Testis (tissue), 2 donors: ENCODE measurements around the gene IL1RAPL1.

Experiments used
- POLR2A ChIP-seq: fragments of 450-650 bp; IDR thresholded peaks from one replicate; pipeline ENCODE4 v1.6.1; 2017; ENCODE audit warnings: antibody characterized with exemption, mild to moderate bottlenecking, moderate library complexity
- TF ChIP-seq, protein P1 (sequence below), 3 experiments: fragments of 450-650 bp in 2 of 3; fragments of 200-600 bp in 1 of 3; sonication (generic) in 1 of 3; IDR thresholded peaks; one replicate each; pipeline ENCODE4 v1.5.1; 2016 to 2019; ENCODE audit warnings: antibody characterized with exemption in 3 of 3, mild to moderate bottlenecking in 2 of 3, moderate library complexity in 1 of 3

DNA sequence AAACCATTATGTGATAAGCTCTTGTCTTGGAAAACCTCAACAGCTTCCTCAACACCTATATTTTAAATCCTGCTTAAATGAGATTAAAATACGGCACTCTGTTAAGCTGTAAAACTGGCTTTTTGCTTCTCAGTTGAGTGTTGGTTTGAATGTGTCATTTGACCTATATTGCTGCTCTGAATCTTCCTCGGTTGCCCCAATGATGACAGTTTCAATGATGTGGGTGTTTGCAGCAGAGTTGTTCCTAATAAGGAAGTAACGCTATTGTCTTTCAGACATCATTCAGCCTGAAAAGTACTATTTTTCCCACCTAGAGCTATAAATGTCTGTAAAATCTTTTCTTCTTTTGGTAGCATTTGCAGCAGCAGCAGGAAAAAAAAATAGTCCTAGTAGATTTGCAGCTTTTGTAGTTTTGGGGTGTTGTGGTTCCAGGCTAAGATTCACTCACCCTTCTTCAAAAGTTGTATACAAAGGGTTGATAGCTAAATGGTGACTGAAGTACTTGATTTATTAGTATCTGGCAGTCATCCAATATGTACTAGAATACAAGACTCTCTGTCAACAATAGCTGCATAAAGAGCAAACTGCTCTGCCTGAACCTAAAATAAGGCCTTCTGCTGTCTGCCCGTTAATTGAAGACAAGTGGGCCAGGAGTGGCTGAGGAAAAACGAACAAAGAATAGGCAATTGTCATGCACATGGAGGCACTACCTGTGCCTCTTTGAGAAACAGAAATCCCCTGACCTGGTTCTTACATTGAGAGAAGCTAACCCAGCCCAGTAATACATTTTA, 333.1 kb downstream of the IL1RAPL1 start:
- TF ChIP-seq POLR2A: no peak
- TF ChIP-seq, protein P1, sequence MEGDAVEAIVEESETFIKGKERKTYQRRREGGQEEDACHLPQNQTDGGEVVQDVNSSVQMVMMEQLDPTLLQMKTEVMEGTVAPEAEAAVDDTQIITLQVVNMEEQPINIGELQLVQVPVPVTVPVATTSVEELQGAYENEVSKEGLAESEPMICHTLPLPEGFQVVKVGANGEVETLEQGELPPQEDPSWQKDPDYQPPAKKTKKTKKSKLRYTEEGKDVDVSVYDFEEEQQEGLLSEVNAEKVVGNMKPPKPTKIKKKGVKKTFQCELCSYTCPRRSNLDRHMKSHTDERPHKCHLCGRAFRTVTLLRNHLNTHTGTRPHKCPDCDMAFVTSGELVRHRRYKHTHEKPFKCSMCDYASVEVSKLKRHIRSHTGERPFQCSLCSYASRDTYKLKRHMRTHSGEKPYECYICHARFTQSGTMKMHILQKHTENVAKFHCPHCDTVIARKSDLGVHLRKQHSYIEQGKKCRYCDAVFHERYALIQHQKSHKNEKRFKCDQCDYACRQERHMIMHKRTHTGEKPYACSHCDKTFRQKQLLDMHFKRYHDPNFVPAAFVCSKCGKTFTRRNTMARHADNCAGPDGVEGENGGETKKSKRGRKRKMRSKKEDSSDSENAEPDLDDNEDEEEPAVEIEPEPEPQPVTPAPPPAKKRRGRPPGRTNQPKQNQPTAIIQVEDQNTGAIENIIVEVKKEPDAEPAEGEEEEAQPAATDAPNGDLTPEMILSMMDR (IDR thresholded peaks at IDR 0.05): no peak
